HG03066 (cell line): ENCODE results near the gene MBNL2.
"Not testable (repeated sequence)": the region's sequence is repeated elsewhere in the genome, so short reads cannot be mapped to it uniquely, and the experiment has no call there.

Experiments used
- ATAC-seq: cut with Tn5 transposase; IDR thresholded peaks from one replicate; pipeline ENCODE4 v1.9.1; 2021; ENCODE audit warnings: low read depth; ENCODE audit not compliant: unreplicated experiment

The MBNL2 gene

GRCh38 chr13:97339988-97340749 is 118.0 kb downstream of the MBNL2 start:
- no peak for ATAC-seq

GRCh38 chr13:97341135-97341534 is 119.0 kb downstream of the MBNL2 start:
- no peak for ATAC-seq

DNA sequence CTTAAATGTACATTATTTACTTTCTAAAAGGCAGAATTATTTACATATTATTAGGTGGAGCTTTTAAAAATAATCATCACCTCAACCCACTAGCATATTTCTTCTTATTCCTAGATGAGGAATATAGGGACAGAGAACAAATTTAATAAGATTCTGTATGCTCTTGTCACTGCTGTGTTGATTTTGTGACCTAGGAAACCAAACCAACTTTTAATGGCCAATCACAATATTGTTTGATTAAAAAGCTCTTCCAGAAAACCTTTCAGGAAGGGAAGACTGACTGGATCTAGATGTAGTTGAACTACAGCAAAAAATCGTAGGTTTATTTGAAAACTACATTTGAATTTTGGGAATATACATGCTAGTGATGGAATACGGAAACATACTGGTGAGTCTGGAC is 120.0 kb downstream of the MBNL2 start:
- ATAC-seq: no peak

GRCh38 chr13:97342936-97343335 is 120.8 kb downstream of the MBNL2 start:
- ATAC-seq: no peak

DNA sequence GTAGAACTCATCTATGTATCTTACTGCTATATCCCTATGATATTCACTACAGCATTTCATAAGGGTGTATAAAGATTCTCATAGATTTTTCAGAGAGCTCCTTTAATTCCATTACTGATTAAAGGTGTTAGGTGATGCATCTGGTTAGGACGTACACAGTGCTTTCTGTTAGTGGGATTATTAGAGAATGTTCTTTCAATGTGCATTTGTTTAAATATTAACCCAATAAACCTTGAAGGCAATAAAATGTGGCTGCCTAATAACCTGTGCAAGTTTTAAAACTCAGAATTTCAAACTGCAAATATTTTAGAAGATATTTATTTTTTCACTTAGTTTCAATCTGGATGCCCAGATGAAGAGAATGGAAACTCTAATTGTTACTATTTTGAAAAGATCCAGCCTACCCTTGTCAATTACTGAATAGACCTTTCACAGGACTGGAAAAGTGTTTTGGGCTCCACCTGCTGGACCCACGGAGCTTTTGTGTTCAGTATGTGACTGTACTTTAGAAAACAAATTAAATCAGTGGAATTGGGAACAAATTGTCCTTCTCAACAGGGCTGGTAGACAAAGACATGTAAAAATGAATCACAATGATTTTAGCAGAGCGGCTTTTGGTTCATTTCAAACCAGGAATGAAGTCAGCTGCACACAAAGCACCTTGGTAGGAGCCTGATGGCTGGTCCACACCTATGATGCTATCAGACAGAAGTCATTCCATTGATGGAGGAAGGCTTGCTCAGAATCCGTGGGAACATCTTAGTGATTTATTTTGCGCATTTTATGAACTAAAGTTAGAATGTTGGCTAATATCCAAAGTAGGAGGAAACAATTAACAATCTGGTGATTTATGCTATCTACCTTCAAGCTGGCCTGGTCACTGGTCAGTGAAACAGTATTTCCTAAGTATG is 122.4 kb downstream of the MBNL2 start:
- ATAC-seq: peak; percentile 78

GRCh38 chr13:97346097-97346496 is 124.0 kb downstream of the MBNL2 start:
- ATAC-seq: no peak

GRCh38 chr13:97346561-97347254 is 124.6 kb downstream of the MBNL2 start:
- ATAC-seq: no peak

DNA sequence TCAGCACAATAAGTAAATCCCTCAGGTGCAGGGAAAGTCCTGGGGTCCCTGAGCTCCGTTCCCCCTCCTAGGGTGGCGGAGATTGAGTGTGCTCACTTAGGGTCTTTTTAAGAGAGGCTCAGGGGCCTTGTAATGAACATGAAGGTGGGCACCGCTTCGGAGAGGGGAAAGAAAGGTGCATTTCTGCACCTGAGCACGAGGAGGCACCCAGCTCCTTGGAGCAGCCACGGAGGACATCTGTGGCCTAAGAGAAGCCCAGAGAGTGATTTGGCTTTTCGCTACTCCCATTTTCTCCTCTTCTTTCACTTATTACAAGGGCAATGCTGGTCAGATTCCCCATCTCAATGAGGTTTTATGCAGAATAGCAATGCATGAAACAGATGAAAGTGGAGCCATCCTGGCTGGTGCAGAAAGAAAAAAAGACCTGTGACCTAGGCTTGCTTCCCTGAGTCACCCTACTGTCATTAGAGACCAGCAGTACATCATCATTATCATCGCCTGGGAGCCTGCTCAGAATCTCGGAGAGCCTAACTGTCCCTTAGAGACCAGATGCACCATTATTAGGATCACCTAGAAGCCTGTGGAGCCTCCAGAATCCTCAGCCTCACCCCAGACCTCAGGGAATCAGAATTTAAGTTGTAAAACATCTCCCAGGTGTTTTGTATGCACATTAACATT is 125.3 kb downstream of the MBNL2 start:
- ATAC-seq: no peak

- no peak for ATAC-seq
These were observed 126.5 kb downstream of the MBNL2 start for GRCh38 chr13:97348569-97349100.

DNA sequence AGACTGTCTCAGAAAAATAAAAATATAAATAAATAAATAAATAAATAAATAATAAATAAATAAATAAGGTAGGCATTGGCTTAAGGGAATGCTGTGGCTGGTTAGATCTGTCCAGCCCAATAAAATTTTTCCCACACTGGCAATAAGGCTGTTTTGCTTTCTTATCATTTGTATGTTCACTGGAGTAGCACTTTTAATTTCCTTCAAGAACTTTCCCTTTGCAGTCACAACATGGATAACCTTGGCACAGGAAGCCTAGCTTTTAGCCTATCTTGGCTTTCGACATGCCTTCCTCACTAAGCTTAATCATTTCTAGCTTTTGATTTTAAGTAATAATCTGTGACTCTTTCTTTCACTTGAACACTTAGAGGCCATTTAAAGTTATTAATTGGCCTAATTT is 129.9 kb downstream of the MBNL2 start:
- ATAC-seq: not testable (repeated sequence)

DNA sequence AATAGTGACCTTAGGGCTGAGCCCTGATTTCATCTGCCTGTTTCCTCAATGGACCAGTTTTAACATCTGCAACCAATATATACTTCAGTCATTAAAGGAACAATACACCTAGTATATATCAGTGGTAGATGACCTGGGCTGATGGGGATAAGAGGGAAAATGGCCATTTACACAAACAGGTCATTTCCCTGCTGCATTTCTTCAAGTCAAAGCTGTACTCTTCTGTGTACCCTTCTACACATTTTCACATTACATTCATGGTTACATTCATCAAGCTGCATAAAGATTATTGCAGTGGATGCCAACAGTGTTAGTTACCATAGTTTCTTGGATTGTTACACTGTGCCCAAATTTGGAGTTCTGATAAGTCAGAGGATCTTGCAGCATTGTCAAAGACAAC is 130.7 kb downstream of the MBNL2 start:
- no peak for ATAC-seq

- no peak for ATAC-seq
These were observed 132.0 kb downstream of the MBNL2 start for GRCh38 chr13:97353927-97354675.

DNA sequence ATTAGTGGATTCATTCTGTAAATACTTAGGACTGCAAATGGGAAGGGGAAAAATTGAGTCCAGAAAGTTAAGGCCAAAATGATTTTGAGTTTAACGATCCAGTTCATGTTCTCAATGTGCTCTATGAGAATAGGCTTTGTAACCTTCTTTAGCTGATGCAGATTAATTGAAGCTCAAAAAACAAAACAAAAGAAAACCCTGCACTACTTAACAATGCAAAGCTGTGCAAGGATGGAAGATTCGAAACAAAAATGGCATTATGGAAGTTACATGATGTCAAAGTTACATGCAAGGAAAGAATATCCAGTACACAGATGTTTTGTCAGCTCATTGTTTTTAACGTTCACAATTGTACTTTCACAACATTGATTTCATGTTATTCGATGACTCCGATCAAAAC is 132.7 kb downstream of the MBNL2 start:
- no peak for ATAC-seq

GRCh38 chr13:97356592-97356991 is 134.5 kb downstream of the MBNL2 start:
- ATAC-seq: no peak

DNA sequence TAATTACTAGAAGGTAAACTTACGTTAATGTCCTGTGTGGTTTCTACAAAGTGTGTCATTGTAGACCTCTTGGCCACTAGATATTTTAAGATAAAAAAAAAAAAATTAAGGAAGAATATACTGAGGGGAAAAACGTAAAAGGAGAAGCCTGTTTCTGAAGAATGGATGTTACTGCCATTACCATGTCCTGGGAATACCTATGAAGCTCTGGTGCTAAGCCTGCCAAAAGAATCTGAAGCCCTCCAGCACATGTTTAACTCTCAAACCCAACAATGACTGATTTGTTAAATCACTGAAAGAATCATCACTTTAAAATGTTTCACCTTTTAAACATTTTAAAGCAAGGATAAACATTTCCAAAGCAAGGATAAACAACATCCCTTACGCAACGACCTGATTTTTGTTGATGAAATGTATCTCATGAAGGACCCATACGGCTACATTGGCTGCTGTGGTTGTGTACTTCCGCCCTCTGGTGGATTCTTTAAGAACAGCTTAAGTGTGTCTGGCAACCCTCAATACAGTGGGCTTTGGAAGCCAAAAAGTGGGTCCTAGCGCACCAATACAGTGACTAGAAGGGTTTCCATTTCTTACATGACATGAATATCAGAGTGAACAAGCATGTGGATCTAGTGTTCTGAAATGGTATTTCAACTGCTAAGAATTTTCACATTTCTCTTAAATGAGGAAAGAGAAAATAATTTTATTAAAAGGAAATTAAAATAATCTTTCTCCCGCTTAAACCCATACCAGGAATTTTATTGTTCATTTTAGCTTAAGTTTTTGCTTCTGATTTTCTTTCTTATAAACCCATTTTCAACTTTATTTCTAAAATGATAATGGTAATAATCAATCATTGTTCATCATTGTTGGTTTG is 137.3 kb downstream of the MBNL2 start:
- ATAC-seq: peak; percentile 89

- no peak for ATAC-seq
These were observed 138.5 kb downstream of the MBNL2 start for GRCh38 chr13:97360610-97361009.

DNA sequence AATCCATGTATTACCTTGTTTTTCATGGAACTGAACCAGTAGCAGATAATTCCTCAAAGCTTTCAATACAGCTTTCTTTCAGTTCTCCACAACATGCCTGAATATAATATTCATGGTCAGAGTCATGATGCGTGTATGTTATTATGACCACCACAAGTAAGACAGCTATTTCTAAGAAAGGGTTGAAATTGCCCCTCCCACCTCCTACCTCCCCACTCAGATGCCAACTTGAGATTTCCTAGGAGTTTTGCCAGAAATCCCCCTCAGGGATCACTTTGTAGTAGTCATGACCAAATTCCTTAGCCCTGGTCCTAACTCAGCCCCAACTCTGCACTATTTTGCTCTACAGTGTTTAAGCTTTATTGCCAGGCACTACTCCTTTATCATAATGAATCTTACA is 141.9 kb downstream of the MBNL2 start:
- no peak for ATAC-seq

GRCh38 chr13:97364827-97365226 is 142.7 kb downstream of the MBNL2 start:
- ATAC-seq: no peak
